VCaP (cell line): Measurements from ENCODE around the gene NDOR1.

ENCODE experiments used
- H3K27ac ChIP-seq: fragments of 450-650 bp; 2 replicates; pipeline ENCODE4 v1.5.1; 2017
- CTCF ChIP-seq: fragments of 450-650 bp; conservative IDR thresholded peaks from 2 replicates; pipeline ENCODE4 v1.5.1; 2017; ENCODE audit warnings: mild to moderate bottlenecking, moderate library complexity

NDOR1 gene

GRCh38 chr9:137165250-137165836 is 40.2 kb upstream of the NDOR1 start:
- no peak for TF ChIP-seq CTCF
- no peak overlapping the region for H3K27ac ChIP-seq

GRCh38 chr9:137166380-137167229 is 38.9 kb upstream of the NDOR1 start:
- no peak for TF ChIP-seq CTCF

GRCh38 chr9:137167277-137167746 is 38.2 kb upstream of the NDOR1 start:
- H3K27ac ChIP-seq: peak overlapping the region; percentile 100
- TF ChIP-seq CTCF: no peak

More at GRCh38 chr9:137166380-137167229, 38.9 kb upstream of the NDOR1 start:
- peak overlapping the region; percentile 100 for H3K27ac ChIP-seq

GRCh38 chr9:137167747-137168572 is 37.5 kb upstream of the NDOR1 start:
- TF ChIP-seq CTCF: no peak
- H3K27ac ChIP-seq: peak overlapping the region; percentile 100

GRCh38 chr9:137168573-137168903 is 37.0 kb upstream of the NDOR1 start:
- TF ChIP-seq CTCF: no peak
- H3K27ac ChIP-seq: peak overlapping the region; percentile 100

- TF ChIP-seq CTCF: no peak
- H3K27ac ChIP-seq: peak overlapping the region; percentile 100
Measured at GRCh38 chr9:137168904-137169856, 36.3 kb upstream of the NDOR1 start.
